Raji (cell line): Measurements from ENCODE around the gene AP5Z1.

Experiments used
- POLR2A ChIP-seq: IDR thresholded peaks from 2 replicates; pipeline ENCODE4 v1.6.1; 2011; ENCODE audit warnings: low read depth, low read length, control low read depth; ENCODE audit not compliant: insufficient read depth

Gene AP5Z1

GRCh38 chr7:4754433-4755010 is 20.9 kb upstream of the AP5Z1 start:
- no peak for TF ChIP-seq POLR2A

DNA sequence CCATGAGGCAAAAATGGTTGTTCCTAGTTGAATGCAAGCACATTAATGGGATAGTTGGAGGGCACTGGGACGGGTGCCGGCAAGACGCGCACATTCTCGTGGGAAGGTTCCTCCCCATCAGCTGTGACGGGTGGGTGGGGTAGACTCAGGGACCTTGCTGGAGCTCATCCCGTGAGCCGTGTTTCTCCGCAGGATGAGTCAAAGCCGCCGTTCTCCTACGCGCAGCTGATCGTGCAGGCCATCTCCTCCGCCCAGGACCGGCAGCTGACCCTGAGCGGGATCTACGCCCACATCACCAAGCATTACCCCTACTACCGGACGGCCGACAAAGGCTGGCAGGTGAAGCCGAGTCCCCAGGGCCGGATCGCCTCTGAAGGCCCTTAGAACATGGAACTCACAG is 20.4 kb upstream of the AP5Z1 start:
- no peak for TF ChIP-seq POLR2A

GRCh38 chr7:4758111-4758510 is 17.3 kb upstream of the AP5Z1 start:
- no peak for TF ChIP-seq POLR2A

DNA sequence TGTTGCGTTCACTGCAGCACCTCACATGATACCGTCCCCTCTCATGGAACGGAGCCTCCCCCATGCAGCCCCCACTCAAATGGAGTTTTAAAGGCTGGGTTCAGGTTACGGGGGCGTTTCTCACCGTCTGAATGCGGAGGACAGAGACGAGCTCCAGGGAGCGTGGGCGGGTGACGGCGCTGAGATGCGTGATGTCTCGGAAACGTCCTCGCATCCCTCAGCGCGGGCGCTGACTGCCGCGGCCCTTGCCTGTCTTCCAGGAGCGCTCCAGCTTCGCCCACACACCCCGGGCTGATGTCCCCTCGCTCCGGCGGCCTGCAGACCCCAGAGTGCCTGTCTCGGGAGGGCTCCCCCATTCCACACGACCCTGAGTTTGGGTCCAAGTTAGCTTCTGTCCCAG is 16.6 kb upstream of the AP5Z1 start:
- TF ChIP-seq POLR2A = no peak

DNA sequence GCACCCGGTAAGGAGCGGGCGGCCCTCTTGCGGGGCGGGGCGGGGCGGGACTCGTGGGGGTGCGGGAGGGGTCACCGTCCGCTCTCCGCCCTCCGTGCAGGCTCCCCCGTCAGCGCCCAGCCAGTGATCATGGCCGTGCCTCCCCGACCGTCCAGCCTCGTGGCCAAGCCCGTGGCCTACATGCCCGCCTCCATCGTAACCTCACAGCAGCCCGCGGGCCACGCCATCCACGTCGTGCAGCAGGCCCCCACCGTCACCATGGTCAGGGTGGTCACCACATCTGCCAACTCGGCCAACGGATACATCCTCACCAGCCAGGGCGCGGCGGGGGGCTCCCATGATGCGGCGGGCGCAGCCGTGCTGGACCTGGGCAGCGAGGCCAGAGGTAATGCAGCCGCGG is 16.2 kb upstream of the AP5Z1 start:
- TF ChIP-seq POLR2A = no peak

GRCh38 chr7:4760952-4761351 is 14.5 kb upstream of the AP5Z1 start:
- TF ChIP-seq POLR2A = no peak

GRCh38 chr7:4762121-4763055 is 13.0 kb upstream of the AP5Z1 start:
- TF ChIP-seq POLR2A = no peak

GRCh38 chr7:4763091-4763793 is 12.2 kb upstream of the AP5Z1 start:
- TF ChIP-seq POLR2A = no peak

DNA sequence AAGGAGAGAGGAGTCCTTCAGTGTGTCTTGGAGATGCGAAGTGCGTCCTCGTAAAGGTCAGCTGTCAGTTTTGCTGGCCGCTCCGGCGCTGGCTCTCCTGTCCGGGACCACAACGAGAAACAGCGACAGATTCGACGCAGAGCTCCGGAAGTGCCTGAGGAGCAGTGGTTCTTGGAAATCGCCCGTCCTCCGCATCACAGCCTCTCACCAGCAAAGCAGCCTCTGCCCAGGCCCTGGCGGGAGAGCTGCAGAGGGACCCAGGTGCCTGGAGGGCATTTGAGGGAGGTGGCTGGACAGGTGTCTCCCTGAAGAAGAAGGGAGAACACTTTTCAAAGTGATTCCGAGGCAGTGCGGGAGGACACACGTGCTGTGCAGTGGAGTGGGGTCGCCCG is 11.6 kb upstream of the AP5Z1 start:
- no peak for TF ChIP-seq POLR2A

DNA sequence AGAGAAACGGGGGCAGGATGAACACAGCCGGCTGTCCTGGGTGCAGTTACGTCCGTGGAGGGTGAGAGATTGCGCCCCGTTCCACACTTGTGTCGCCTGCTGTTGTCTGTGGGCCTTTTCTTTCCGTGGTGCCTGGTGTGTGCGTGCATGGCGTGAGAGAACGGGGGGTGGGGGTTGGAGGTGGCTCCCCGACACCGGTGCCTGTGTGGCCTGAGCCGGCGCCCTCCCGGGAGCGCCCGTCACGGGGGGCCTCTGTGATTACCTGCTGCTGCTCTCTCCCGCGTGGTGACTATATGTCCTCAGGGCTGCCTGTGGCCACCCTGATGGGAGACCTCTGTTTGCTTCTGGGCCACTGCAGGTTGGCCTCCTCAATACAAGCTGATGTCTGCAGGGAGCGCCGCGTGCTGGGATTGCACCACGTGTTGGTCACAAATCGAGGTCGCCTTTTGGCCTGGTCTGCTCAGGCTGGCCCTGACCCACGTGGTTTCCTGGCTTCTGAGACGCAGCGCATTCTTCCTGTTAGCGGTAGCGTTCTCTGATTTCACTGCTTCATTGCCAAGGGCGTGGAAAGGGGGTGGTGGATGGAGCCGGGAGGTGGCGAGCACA is 10.9 kb upstream of the AP5Z1 start:
- TF ChIP-seq POLR2A = no peak

DNA sequence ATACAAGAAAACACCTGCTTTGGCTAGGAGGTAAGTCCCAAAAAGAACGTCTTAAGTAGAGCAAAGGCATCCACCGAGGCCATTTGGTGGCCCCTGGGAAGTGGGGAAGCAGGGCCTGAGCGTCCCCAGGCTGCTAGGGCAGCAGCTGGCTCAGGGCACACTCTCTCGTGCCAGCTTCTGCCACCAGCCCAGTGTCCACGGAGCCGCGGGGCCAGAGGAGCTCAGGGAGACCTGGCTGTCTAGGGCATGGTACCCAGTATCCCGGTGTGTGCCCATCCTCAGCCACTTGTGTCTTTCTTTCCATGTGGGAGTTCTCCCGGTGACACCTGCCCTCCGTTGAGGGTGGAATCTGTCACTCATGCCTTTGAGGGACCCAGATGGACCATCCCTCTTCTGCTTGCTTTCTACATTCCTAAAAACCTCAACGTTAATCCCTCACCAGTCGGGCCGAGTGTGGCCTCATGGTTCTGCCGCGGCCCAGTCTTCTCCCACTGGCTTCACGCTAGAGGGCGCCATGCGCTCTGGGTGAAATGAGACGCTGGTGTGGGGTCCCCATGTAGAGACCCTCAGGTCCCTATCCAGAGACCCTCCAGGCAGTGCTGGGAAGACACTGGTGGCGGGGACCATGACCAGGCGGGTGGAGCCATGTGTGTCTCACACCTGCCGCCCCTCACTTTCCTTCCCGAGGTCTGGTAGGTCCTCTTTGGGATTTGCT is 9.5 kb upstream of the AP5Z1 start:
- TF ChIP-seq POLR2A = no peak

DNA sequence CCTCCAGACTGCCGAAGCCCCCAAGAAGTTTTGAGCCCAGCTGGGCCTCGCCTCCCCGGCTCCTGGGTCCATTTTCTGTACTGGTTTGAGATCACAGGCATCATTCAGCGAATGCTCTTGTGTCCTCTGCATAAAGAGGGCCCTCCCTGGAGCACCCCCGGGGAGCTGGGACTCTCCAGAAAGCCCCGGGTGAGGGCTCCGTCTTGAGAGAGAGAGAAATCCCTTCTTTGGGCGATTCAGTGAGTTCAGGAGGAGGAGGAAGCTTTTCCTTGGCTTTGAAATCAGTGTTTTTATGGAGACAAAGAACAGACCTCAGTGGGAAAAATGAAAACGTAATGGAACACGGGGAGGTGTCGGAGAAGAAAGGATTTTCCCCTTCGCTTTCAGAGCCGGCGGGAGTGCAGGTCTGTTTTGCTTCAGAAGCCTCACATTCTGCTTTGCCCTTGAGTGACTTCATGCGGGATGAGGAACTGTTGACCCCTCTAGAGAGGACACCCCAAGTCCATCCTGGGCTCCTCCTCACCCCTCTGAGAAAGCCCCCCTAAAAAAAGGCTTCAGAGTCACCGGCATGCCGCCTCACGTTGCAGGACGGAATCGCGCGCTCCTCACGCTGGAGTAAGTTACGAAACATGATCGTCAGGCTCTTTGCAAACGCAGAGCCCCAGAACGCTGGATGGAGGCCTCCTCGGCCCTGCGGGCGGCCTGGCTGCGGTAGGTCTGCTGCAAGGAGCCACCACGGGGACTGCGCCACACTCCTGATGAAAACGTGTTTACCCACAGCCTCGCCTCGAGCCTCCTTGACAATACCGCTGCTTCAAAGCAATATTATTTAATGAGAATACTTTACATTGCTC is 8.5 kb upstream of the AP5Z1 start:
- TF ChIP-seq POLR2A = no peak

DNA sequence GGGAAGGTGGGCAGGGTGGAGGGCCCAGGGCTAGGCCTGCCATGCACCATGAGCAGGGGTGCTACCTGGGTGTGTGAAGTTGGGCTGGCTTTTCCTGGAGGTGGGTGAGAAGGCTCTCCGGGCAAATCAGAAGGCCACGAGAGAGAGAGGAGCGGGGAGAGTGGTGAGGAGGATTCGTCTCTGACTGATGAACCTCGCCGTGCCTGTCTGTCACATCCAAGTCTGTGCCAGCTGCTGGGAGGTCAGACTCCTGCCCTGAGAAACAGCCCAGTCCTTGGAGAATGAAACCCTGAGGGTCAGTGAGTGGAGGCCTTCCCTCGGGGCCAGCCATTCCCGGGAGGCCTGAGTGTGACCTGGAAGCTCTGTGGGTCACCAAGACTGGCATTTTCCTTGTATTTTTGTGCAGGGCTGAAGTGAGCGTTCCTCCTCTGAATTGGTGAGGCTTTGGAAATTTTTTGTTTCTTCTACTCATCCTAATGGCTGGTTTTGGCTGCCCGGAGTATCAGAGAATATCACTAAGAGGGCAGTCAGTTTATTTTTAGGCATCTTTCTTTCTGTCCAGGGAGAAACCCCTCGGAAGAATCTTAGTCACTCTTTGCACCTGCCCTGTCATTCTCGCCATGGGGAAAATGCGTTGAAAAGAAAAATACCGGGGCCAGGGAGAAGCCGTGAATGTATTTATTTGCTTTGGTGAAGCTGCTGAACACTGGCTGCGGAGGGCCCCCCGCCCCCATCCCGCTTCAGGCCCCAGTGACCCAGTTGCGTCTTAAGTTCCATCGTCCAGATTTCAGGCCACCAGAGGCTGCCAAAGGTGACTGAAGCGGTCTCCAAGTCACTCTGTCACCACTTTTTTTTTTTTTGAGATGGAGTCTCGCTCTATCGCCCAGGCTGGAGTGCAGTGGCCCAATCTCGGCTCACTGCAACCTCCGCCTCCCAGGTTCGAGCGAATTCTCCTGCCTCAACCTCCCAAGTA is 6.5 kb upstream of the AP5Z1 start:
- no peak for TF ChIP-seq POLR2A
